Heart right ventricle (tissue), 16 donors: Measurements from ENCODE around the gene ASCC1. TPM values are rescaled to one million over a fixed set of nuclear protein-coding genes. Genes with fewer than 3 reads are reported as not detected.

Experiments
- ATAC-seq, 8 donors: fragments of 200-7000 bp; cut with Tn5 transposase; one replicate each; pipeline ENCODE4 v1.9.1; 2020; ENCODE audit warnings: mild to moderate bottlenecking in 8 of 8, moderate library complexity in 8 of 8, moderate number of reproducible peaks in 1 of 8
- DNase-seq, 2 donors: peaks; one replicate each; pipeline ENCODE4 v3.0.0-alpha.2; 2020
- H3K27ac ChIP-seq, 10 donors: fragments of 200-600 bp; sonication (generic) in 2 of 10; one replicate each; pipeline versions ENCODE4 v1.5.0 to v1.8.0; 2020 to 2022; ENCODE audit warnings: mild to moderate bottlenecking in 3 of 10
- H3K27me3 ChIP-seq, 7 donors: fragments of 200-600 bp; one replicate each; pipeline ENCODE4 v1.8.0; 2021 to 2022; ENCODE audit warnings: mild to moderate bottlenecking in 2 of 7
- H3K36me3 ChIP-seq, 9 donors: fragments of 200-600 bp; sonication (generic) in 1 of 9; one replicate each; pipeline versions ENCODE4 v1.5.0 to v1.8.0; 2020 to 2022; ENCODE audit warnings: mild to moderate bottlenecking in 2 of 9
- H3K4me1 ChIP-seq, 9 donors: fragments of 200-600 bp; sonication (generic) in 1 of 9; one replicate each; pipeline versions ENCODE4 v1.5.0 to v1.8.0; 2020 to 2022; ENCODE audit warnings: mild to moderate bottlenecking in 4 of 9
- H3K4me3 ChIP-seq, 10 donors: fragments of 200-600 bp; sonication (generic) in 2 of 10; one replicate each; pipeline versions ENCODE4 v1.5.0 to v1.8.0; 2020 to 2022; ENCODE audit warnings: mild to moderate bottlenecking in 7 of 10, moderate library complexity in 2 of 10
- H3K9me3 ChIP-seq, 11 donors: fragments of 200-600 bp in 10 of 11; sonication (generic) in 2 of 11; one replicate each; pipeline versions ENCODE4 v1.5.0 to v1.8.0; 2013 to 2022; ENCODE audit warnings: mild to moderate bottlenecking in 2 of 11, control low read depth in 1 of 11, moderate library complexity in 1 of 11
- CTCF ChIP-seq, 9 donors: fragments of 200-600 bp; sonication (generic) in 2 of 9; IDR thresholded peaks; one replicate each; pipeline versions ENCODE4 v1.5.0 to v1.8.0; 2021 to 2022; ENCODE audit warnings: antibody characterized with exemption in 9 of 9, mild to moderate bottlenecking in 5 of 9, moderate library complexity in 1 of 9
- WGBS, 2 donors: extraction: QIAGEN DNeasy Blood & Tissue Kit; methylation state at CpG; one replicate each; pipeline ENCODE4 v1.1.7; 2013; ENCODE audit warnings: inconsistent platforms in 1 of 2; 5-methylcytosine and 5-hydroxymethylcytosine counted together
- intact Hi-C, 10 donors: fragments of 100-400 bp; cut with DNase I; formaldehyde crosslinking; loops; one replicate each; pipeline versions ENCODE4 v1.11.1 to v1.14.2; 2022
- polyA plus RNA-seq, 2 donors: library from polyadenylated mRNA; stranded (reverse); fragments of 200-250 nt; gene quantifications; one replicate each; pipeline ENCODE4 v1.2.3, GENCODE V29; 2013
- total RNA-seq, 10 donors: library from RNA; stranded (reverse); fragmentation: NEBNext Ultra II Directional in 3 of 10; extraction: Animal tissue kit (Norgen Biotek cat#: 25700) in 3 of 10; gene quantifications; one replicate each; pipeline versions ENCODE4 v1.2.1 to v1.2.4, GENCODE V29; 2021 to 2023
- donor health status: Arrhythmogenic right ventricular cardiomyopathy.
- donor health status: ischemic (EF 13 %, LVEDD 7.1; RV severe dilation, severe dysfunction).
- donor health status: healthy with polysubstance abuse.
- donor health status: DM: no; HTN: yes; CAD: no.
- donor health status: DM: no; HTN: no; CAD: no.
- donor health status: ischemic (EF 25% LVEDD 6.9; RV normal size, moderate dysfunction).
- donor health status: ischemic (EF 25% LVEDD 5.7; RV mildly dilated, moderate dysfunction).
- donor health status: healthy.
- donor health status: DM: yes; HTN: yes; CAD: no.
- donor health status: Ischemic cardiomyopathy.
- donor health status: ischemic (EF 35%, LVEDD 5.7; RV mildly dilated, moderate dysfunction).
- donor health status: nonischemic (EF 11% LVEDD 7.7; RV severe dilation, severe dysfunction).
- donor health status: DM: yes; HTN: yes; CAD: no.
- donor health status: PGD.
- donor health status: ischemic (EF 29% LVEDD 5.4; RV normal size, mild dysfunction).
- donor health status: nonischemic (EF 23%, LVEDD 6.1; RV moderate dilation, normal function).

The ASCC1 gene
- total and polyA plus RNA-seq, 12 donors: 8.4 to 40.5 (median 33.0) TPM

- DNase-seq: no peak
- Histone ChIP-seq H3K27me3 (no peaks in the 10 kb centered on the region), H3K9me3 (no peaks in the 10 kb centered on the region), H3K36me3 (peaks cover 0 to 91% (median 17%) of the 10 kb centered on the region in 9 donors), H3K4me3 (no peak overlapping the region), H3K4me1 (peaks cover 0 to 14% (median 0%) of the 10 kb centered on the region in 9 donors), H3K27ac (no peak overlapping the region)
- TF ChIP-seq CTCF (IDR thresholded peaks at IDR 0.05): no peak
- 78 to 80% methylated on average over 3 of the region's 3 CpGs for WGBS, 2 donors
- intact Hi-C loops: loop anchor here in 1 of 10 donors (5.0 kb wide), 1 partner anchor 59 kb away; no protein-coding TSS in a partner anchor
- peak in 1 of 8 donors; percentile 61 for ATAC-seq
Measured at GRCh38 chr10:72200883-72201282, 15.2 kb downstream of the ASCC1 start.

- no peak for DNase-seq
- no peaks in the 10 kb centered on the region for H3K27me3 ChIP-seq
- peaks cover 0 to 89% (median 14%) of the 10 kb centered on the region in 9 donors for H3K36me3 ChIP-seq
- 94 to 98% methylated on average over 2 of the region's 2 CpGs for WGBS, 2 donors
- intact Hi-C loops: no loop called here
- ATAC-seq: no peak
- TF ChIP-seq CTCF (IDR thresholded peaks at IDR 0.05): no peak
- no peaks in the 10 kb centered on the region for H3K9me3 ChIP-seq
- H3K27ac ChIP-seq: no peak overlapping the region
- no peak overlapping the region for H3K4me3 ChIP-seq
- H3K4me1 ChIP-seq: no peaks in the 10 kb centered on the region
Measured at GRCh38 chr10:72194949-72195348, 21.1 kb downstream of the ASCC1 start.

- peaks cover 0 to 49% (median 3%) of the 10 kb centered on the region in 9 donors for H3K36me3 ChIP-seq
- H3K9me3 ChIP-seq: peaks cover 0 to 14% (median 0%) of the 10 kb centered on the region in 11 donors
- H3K27ac ChIP-seq: peak overlapping the region; percentile 16 to 96 (median 86)
- ATAC-seq (peak in 1 of 8 donors; percentile 41), DNase-seq (no peak)
- WGBS, 2 donors: 55 to 57% methylated on average over 3 of the region's 3 CpGs
- intact Hi-C loops: no loop called here
- no peak for TF ChIP-seq CTCF (IDR thresholded peaks at IDR 0.05)
- peak overlapping the region in 6 of 10 donors; percentile 25 to 35 (median 30) for H3K4me3 ChIP-seq
- peaks cover 0 to 21% (median 15%) of the 10 kb centered on the region in 9 donors for H3K4me1 ChIP-seq
- no peaks in the 10 kb centered on the region for H3K27me3 ChIP-seq
Measured at GRCh38 chr10:72186982-72187330, 29.1 kb downstream of the ASCC1 start.

GRCh38 chr10:72186258-72186981, 29.7 kb downstream of the ASCC1 start:
- intact Hi-C loops: no loop called here
- Histone ChIP-seq H3K4me3 (peak overlapping the region in 6 of 10 donors; percentile 25 to 35 (median 30)), H3K9me3 (peaks cover 0 to 14% (median 0%) of the 10 kb centered on the region in 11 donors), H3K27me3 (no peaks in the 10 kb centered on the region), H3K27ac (peak overlapping the region; percentile 46 to 96 (median 86)), H3K36me3 (peaks cover 0 to 48% (median 3%) of the 10 kb centered on the region in 9 donors), H3K4me1 (peaks cover 0 to 21% (median 15%) of the 10 kb centered on the region in 9 donors)
- peak; percentile 84 to 99 (median 96) for ATAC-seq
- WGBS, 2 donors: 28 to 54% methylated on average over 7 of the region's 7 CpGs
- no peak for TF ChIP-seq CTCF (IDR thresholded peaks at IDR 0.05)
- peak in 1 of 2 donors; percentile 68 for DNase-seq
